ENCODE measurements around the gene NKAPL.

Gene NKAPL

GRCh38 chr6:28252009-28252975, 6.8 kb upstream of the NKAPL start, which contains the start of gene ZKSCAN4:
Gene ZKSCAN4 (minus strand): TSS chr6:28252269. CDS start chr6:28251980, 289 bp downstream.
- H3K27me3 ChIP-seq (replicated peaks; ENCODE audit: control insufficient read depth, insufficient read depth, low read length), result no peaks in the 10 kb centered on the region
- peak within 1 kb of the TSS; percentile 79 for H3K4me3 ChIP-seq (replicated peaks; ENCODE audit: low read depth, low read length)
- TF ChIP-seq CTCF (IDR thresholded peaks at IDR 0.05; ENCODE audit: insufficient read depth, low read length, poor library complexity, severe bottlenecking), result no peak
- H3K36me3 ChIP-seq (ENCODE audit: control insufficient read depth, insufficient read depth, low read length), result no peaks in the 10 kb centered on the region
- DNase-seq (ENCODE audit: extremely low read depth, insufficient read length), result peak; percentile 70

- TF ChIP-seq CTCF (IDR thresholded peaks at IDR 0.05; ENCODE audit: insufficient read depth, low read length, poor library complexity, severe bottlenecking), result no peak
- no peaks in the 10 kb centered on the region for H3K27me3 ChIP-seq (replicated peaks; ENCODE audit: control insufficient read depth, insufficient read depth, low read length)
- DNase-seq (ENCODE audit: extremely low read depth, insufficient read length), result no peak
- H3K36me3 ChIP-seq (ENCODE audit: control insufficient read depth, insufficient read depth, low read length), result no peaks in the 10 kb centered on the region
- H3K4me3 ChIP-seq (replicated peaks; ENCODE audit: low read depth, low read length), result no peak overlapping the region
Measured at GRCh38 chr6:28254121-28254519, 5.0 kb upstream of the NKAPL start.

GRCh38 chr6:28257042-28257441, 2.1 kb upstream of the NKAPL start:
- H3K36me3 ChIP-seq (ENCODE audit: control insufficient read depth, insufficient read depth, low read length), result no peaks in the 10 kb centered on the region
- no peak for DNase-seq (ENCODE audit: extremely low read depth, insufficient read length)
- TF ChIP-seq CTCF (IDR thresholded peaks at IDR 0.05; ENCODE audit: insufficient read depth, low read length, poor library complexity, severe bottlenecking), result no peak
- H3K4me3 ChIP-seq (replicated peaks; ENCODE audit: low read depth, low read length), result no peak overlapping the region
- no peaks in the 10 kb centered on the region for H3K27me3 ChIP-seq (replicated peaks; ENCODE audit: control insufficient read depth, insufficient read depth, low read length)

GRCh38 chr6:28263922-28264321, 4.8 kb downstream of the NKAPL start:
- no peaks in the 10 kb centered on the region for H3K27me3 ChIP-seq (replicated peaks; ENCODE audit: control insufficient read depth, insufficient read depth, low read length)
- no peak for TF ChIP-seq CTCF (IDR thresholded peaks at IDR 0.05; ENCODE audit: insufficient read depth, low read length, poor library complexity, severe bottlenecking)
- H3K4me3 ChIP-seq (replicated peaks; ENCODE audit: low read depth, low read length), result no peak overlapping the region
- no peaks in the 10 kb centered on the region for H3K36me3 ChIP-seq (ENCODE audit: control insufficient read depth, insufficient read depth, low read length)
- DNase-seq (ENCODE audit: extremely low read depth, insufficient read length), result no peak

- no peak for TF ChIP-seq CTCF (IDR thresholded peaks at IDR 0.05; ENCODE audit: insufficient read depth, low read length, poor library complexity, severe bottlenecking)
- DNase-seq (ENCODE audit: extremely low read depth, insufficient read length), result no peak
- Histone ChIP-seq H3K4me3 (replicated peaks; ENCODE audit: low read depth, low read length) (no peak overlapping the region), H3K36me3 (ENCODE audit: control insufficient read depth, insufficient read depth, low read length) (no peaks in the 10 kb centered on the region), H3K27me3 (replicated peaks; ENCODE audit: control insufficient read depth, insufficient read depth, low read length) (no peaks in the 10 kb centered on the region)
Measured at GRCh38 chr6:28264834-28265401, 5.8 kb downstream of the NKAPL start.

Measured in GM06990 (cell line).